AG09309 (cell line): Measurements from ENCODE around the gene DYNC2H1.

Source experiments
- DNase-seq: peaks from one replicate; pipeline ENCODE4 v3.0.0-alpha.2; 2010; ENCODE audit warnings: low read depth
- H3K4me3 ChIP-seq: 2 replicates; pipeline ENCODE4 v1.5.1; 2011; ENCODE audit warnings: mild to moderate bottlenecking, low read depth, low read length, moderate library complexity; ENCODE audit not compliant: control insufficient read depth
- TF ChIP-seq, protein P1 (sequence below): IDR thresholded peaks from 2 replicates; pipeline ENCODE4 v1.5.1; 2011; ENCODE audit warnings: mild to moderate bottlenecking, low read depth, low read length, inconsistent platforms; ENCODE audit not compliant: insufficient read depth, control insufficient read depth; ENCODE audit errors: missing control alignments

The DYNC2H1 gene

DNA sequence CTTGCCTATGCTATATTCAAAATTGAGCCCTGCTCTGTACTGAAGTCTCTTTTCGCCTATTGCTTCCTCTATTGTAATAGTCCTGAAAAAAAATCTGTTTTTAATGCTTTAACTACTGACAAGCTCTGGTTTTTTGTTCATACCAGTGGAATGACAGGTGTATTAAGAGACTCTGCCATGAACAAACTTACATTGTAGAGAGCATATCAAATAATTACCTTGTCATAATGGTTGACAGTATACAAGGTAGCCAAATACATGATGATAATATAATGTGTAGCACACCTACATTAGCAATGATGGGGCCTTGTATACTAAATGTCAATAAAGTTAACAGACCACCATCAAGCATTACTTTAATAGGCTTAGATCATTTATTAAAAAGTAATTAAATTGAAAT, 175.0 kb downstream of the DYNC2H1 start:
- no peak for DNase-seq
- TF ChIP-seq, protein P1, sequence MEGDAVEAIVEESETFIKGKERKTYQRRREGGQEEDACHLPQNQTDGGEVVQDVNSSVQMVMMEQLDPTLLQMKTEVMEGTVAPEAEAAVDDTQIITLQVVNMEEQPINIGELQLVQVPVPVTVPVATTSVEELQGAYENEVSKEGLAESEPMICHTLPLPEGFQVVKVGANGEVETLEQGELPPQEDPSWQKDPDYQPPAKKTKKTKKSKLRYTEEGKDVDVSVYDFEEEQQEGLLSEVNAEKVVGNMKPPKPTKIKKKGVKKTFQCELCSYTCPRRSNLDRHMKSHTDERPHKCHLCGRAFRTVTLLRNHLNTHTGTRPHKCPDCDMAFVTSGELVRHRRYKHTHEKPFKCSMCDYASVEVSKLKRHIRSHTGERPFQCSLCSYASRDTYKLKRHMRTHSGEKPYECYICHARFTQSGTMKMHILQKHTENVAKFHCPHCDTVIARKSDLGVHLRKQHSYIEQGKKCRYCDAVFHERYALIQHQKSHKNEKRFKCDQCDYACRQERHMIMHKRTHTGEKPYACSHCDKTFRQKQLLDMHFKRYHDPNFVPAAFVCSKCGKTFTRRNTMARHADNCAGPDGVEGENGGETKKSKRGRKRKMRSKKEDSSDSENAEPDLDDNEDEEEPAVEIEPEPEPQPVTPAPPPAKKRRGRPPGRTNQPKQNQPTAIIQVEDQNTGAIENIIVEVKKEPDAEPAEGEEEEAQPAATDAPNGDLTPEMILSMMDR, result no peak
- no peak overlapping the region for H3K4me3 ChIP-seq

DNA sequence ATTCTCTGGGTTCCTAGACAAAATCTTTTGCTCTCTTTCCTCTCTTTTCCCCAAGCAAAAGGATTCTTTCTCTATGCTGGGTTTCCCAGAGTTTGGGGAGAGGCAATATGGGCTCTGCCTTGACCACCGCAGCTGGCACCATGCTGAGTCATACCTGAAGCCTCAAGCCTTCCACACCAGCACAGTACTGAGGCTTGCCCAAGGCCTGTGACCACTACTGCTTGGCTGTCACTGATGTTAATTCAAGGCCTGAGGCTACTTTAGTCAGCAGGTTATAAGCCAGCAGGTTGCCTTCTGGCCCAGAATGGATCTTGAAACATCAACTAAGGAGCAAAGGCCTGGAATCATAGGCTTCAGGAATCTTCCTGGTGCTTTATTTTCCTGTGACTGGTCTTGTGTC, 185.3 kb downstream of the DYNC2H1 start:
- DNase-seq, result no peak
- TF ChIP-seq, protein P1, result no peak
- no peak overlapping the region for H3K4me3 ChIP-seq

DNA sequence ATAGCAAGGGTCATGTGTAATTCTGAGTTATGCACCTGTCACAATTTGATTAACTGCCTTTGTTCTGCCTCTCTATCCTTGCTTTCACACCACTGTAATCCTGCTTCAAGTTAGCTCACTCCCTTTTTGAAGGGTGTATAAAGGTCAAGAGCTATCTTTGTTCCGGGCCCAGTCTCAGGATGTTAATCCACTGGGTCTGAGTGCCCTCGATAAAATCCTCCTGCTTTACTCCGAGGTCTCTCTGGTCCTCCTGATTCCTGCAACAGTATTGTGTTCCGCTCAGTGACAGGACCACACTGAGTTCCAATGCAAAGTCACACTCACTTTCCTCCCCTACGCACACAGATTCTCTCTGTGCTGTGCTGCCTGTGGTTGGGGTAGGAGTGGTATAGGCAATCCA, 186.5 kb downstream of the DYNC2H1 start:
- TF ChIP-seq, protein P1, result no peak
- no peak overlapping the region for H3K4me3 ChIP-seq
- DNase-seq, result no peak

DNA sequence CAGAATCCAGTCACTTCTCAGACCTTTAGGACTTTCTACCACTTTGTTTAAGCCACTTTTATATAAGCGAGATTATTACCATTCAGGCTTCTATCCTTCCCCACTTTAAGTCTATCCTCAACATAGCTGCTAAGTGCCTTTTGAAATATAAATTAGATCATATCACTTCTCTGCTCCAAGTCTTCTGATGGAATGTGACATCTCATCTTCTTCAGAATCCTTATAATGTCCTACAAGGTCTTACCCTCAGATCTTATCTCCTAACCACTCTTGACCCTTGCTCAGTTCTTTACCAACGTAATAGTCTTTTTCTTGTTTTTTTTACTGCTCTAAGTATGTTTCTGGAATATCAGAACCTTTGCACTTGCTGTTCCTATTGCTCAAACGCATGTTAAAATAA, 188.7 kb downstream of the DYNC2H1 start:
- DNase-seq, result no peak
- H3K4me3 ChIP-seq, result no peak overlapping the region
- TF ChIP-seq, protein P1, result no peak

DNA sequence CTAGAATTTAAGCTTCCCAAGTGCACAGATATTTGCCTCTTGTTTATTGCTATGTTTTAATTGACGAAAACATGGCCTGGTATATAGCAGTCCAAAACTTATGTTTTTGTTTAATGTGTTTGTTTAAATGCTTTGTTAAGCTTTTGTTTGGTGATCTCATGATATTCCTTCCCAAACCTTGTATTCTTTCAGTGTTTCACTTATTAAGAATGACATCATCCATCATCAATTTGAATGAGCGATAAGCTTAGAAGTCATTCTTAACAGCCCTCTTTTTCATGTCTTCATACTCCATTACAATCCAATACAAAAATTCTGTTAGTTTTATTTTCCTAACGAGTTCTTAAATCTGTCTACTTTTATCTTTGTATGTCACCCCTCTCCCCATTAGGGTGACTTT, 206.0 kb downstream of the DYNC2H1 start:
- H3K4me3 ChIP-seq, result no peak overlapping the region
- no peak for DNase-seq
- TF ChIP-seq, protein P1, result no peak

DNA sequence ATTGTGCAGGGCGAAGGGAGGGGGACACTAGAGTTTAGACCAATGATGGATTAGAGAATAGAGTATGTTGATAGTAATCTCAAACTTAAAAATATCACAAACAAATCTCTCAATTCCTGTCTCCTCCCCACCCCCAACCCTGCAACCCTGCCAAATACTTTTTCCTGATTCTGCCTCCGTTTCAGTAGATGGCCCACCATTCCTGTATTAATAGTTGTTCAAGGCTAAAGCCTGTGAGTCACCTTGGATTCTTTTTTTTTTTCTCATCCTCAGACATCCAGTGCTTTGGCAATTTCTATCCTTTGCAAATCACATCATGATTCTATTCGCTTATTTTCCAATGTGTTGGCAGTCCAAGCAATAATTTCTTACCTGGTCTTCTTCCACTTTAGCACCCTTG, 207.9 kb downstream of the DYNC2H1 start:
- no peak for DNase-seq
- TF ChIP-seq, protein P1, result no peak
- H3K4me3 ChIP-seq, result no peak overlapping the region

DNA sequence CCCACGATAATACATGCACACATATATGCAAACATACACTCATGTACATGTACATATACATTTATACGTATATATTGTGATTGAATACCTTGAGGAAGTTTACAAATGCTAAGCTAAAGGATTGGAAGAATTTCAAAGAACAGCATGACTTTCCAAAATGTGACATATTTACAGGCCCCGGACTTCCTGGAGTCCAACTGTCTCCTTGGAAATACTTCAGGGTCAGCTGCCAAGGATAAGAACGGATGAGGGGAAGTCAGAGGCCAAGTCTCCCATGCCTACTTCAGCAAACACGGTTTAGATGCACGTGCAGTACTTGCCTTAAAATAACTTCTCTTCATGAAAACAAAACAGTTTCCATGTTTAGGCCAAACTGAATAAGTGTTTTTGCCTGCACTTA, 213.6 kb downstream of the DYNC2H1 start:
- DNase-seq, result no peak
- H3K4me3 ChIP-seq, result no peak overlapping the region
- TF ChIP-seq, protein P1, result no peak
